Ovary (tissue), 3 donors: Measurements from ENCODE around the gene HCAR3.

Source experiments
- EP300 ChIP-seq: sonication (generic); formaldehyde crosslinking; IDR thresholded peaks from one replicate; pipeline ENCODE4 v1.6.1; 2017; ENCODE audit warnings: antibody characterized with exemption
- POLR2A ChIP-seq: fragments of 450-650 bp; IDR thresholded peaks from one replicate; pipeline ENCODE4 v1.6.1; 2017; ENCODE audit warnings: antibody characterized with exemption, mild to moderate bottlenecking, moderate library complexity
- TF ChIP-seq, protein P1 (sequence below), 3 donors: fragments of 450-650 bp in 2 of 3; fragments of 200-600 bp in 1 of 3; IDR thresholded peaks; one replicate each; pipeline versions ENCODE4 v1.5.1 to v1.8.0; 2016 to 2022; ENCODE audit warnings: antibody characterized with exemption in 3 of 3, mild to moderate bottlenecking in 1 of 3
- donor health status: DM: no; HTN: no; CAD: no.

DNA sequence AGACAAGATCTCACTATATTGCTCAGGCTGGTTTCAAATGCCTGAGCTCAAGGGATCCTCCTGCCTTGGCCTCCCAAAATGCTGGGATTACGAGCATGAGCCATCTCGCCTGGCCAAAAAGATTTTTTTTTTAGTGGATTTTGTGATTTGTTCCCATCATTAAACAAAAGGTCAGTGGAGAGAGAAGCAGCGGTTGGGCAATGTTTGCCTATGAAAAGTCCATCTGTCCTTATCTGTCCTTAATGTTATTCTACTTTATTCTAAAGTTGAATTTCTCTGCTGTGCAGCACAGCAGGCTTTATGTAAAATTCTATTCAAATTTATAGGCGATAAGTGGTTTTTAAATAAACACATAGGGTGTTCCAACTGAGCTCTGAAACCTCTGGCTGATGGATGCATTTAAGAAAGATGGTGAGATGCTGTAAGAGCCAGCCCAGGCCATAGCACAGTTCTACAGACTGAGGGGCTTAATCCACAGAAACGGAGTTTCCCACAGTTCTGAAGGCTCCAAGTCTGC lies 32.3 kb downstream of the HCAR3 start:
- TF ChIP-seq, protein P1, sequence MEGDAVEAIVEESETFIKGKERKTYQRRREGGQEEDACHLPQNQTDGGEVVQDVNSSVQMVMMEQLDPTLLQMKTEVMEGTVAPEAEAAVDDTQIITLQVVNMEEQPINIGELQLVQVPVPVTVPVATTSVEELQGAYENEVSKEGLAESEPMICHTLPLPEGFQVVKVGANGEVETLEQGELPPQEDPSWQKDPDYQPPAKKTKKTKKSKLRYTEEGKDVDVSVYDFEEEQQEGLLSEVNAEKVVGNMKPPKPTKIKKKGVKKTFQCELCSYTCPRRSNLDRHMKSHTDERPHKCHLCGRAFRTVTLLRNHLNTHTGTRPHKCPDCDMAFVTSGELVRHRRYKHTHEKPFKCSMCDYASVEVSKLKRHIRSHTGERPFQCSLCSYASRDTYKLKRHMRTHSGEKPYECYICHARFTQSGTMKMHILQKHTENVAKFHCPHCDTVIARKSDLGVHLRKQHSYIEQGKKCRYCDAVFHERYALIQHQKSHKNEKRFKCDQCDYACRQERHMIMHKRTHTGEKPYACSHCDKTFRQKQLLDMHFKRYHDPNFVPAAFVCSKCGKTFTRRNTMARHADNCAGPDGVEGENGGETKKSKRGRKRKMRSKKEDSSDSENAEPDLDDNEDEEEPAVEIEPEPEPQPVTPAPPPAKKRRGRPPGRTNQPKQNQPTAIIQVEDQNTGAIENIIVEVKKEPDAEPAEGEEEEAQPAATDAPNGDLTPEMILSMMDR (IDR thresholded peaks at IDR 0.05) = no peak
- TF ChIP-seq EP300 (no peak), POLR2A (no peak)
